Measurements from ENCODE around the gene MTCL1.

DNA sequence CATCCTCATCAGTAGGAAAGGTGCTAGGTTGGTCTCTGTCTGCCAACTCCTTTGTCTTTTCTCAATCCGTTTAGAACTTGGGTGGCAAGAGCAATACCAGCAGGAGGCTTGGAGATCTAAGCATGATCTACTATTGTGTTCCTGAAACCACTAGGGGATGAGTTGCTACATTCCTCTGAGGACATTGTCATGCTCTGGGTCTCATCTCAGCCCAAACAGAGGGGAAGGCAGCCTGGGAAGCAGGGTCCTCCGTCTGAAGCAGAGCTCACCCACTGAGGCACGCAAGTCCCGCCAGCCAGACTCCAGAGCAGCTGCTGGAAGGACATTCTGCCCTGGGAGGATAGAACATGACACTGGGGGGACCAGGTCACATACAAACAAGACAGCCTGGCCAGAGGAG lies 162.9 kb downstream of the MTCL1 start:
- no peak for TF ChIP-seq POLR2A (IDR thresholded peaks at IDR 0.05)
- TF ChIP-seq, protein P1, sequence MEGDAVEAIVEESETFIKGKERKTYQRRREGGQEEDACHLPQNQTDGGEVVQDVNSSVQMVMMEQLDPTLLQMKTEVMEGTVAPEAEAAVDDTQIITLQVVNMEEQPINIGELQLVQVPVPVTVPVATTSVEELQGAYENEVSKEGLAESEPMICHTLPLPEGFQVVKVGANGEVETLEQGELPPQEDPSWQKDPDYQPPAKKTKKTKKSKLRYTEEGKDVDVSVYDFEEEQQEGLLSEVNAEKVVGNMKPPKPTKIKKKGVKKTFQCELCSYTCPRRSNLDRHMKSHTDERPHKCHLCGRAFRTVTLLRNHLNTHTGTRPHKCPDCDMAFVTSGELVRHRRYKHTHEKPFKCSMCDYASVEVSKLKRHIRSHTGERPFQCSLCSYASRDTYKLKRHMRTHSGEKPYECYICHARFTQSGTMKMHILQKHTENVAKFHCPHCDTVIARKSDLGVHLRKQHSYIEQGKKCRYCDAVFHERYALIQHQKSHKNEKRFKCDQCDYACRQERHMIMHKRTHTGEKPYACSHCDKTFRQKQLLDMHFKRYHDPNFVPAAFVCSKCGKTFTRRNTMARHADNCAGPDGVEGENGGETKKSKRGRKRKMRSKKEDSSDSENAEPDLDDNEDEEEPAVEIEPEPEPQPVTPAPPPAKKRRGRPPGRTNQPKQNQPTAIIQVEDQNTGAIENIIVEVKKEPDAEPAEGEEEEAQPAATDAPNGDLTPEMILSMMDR (IDR thresholded peaks at IDR 0.05): no peak

Data from right lobe of liver (tissue), 4 donors.